Upper lobe of left lung (tissue), 6 donors: ENCODE measurements around the gene CNTLN. TPM values are rescaled to one million over a fixed set of nuclear protein-coding genes. Genes with fewer than 3 reads are reported as not detected.

Source experiments
- ATAC-seq, 2 donors: fragments of 200-7000 bp; cut with Tn5 transposase; one replicate each; pipeline ENCODE4 v1.9.1; 2022; ENCODE audit warnings: mild to moderate bottlenecking in 2 of 2, moderate library complexity in 2 of 2; ENCODE audit not compliant: low FRiP score in 2 of 2
- DNase-seq, 2 donors: peaks; one replicate each; pipeline ENCODE4 v3.0.0-alpha.2; 2019 to 2020
- H3K27ac ChIP-seq, 4 donors: fragments of 200-600 bp; sonication (generic); one replicate each; pipeline ENCODE4 v1.5.1; 2016 to 2019
- H3K27me3 ChIP-seq, 4 donors: fragments of 200-600 bp; sonication (generic); one replicate each; pipeline ENCODE4 v1.5.1; 2017 to 2019
- H3K36me3 ChIP-seq, 4 donors: fragments of 200-600 bp; sonication (generic); one replicate each; pipeline ENCODE4 v1.5.1; 2016 to 2019
- H3K4me1 ChIP-seq, 4 donors: fragments of 200-600 bp; sonication (generic); one replicate each; pipeline ENCODE4 v1.5.1; 2018 to 2019
- H3K4me3 ChIP-seq, 4 donors: fragments of 200-600 bp; sonication (generic); one replicate each; pipeline ENCODE4 v1.5.1; 2017 to 2019; ENCODE audit warnings: mild to moderate bottlenecking in 2 of 4, moderate library complexity in 1 of 4
- H3K9me3 ChIP-seq, 4 donors: fragments of 200-600 bp; sonication (generic); one replicate each; pipeline ENCODE4 v1.5.1; 2018 to 2019
- EP300 ChIP-seq, 4 donors: sonication (generic); formaldehyde crosslinking; IDR thresholded peaks; one replicate each; pipeline ENCODE4 v1.5.1; 2017; ENCODE audit warnings: antibody characterized with exemption in 4 of 4, control low read depth in 2 of 4
- POLR2A ChIP-seq, 4 donors: fragments of 450-650 bp; IDR thresholded peaks; one replicate each; pipeline ENCODE4 v1.5.1; 2016 to 2017; ENCODE audit warnings: antibody characterized with exemption in 4 of 4, mild to moderate bottlenecking in 2 of 4
- POLR2AphosphoS5 ChIP-seq, 2 donors: sonication (generic); formaldehyde crosslinking; IDR thresholded peaks; one replicate each; pipeline ENCODE4 v1.5.1; 2017; ENCODE audit warnings: antibody characterized with exemption in 2 of 2
- WGBS, 2 donors: methylation state at CpG; one replicate each; pipeline ENCODE4 v1.1.5; 2017 to 2018; 5-methylcytosine and 5-hydroxymethylcytosine counted together
- total RNA-seq, 6 donors: library from RNA; depleted of rRNA in 4 of 6; stranded (reverse); fragments of >200 nt in 4 of 6; gene quantifications; one replicate each; pipeline versions ENCODE4 v1.1.0 to v1.2.1, GENCODE V29; 2016 to 2021
- TF ChIP-seq, protein P1 (sequence below), 6 experiments: fragments of 450-650 bp in 4 of 6; fragments of 200-600 bp in 2 of 6; sonication (generic) in 2 of 6; IDR thresholded peaks; one replicate each; pipeline ENCODE4 v1.5.1; 2016 to 2019; ENCODE audit warnings: antibody characterized with exemption in 6 of 6
- donor health status: DM: no; HTN: no; CAD: no; lungs with moderate emphysema.
- donor health status: DM: no; HTN: yes; CAD: no; lungs with severe emphysema.

Gene CNTLN
- total RNA-seq, 6 donors from 2014 or later = 5.5 to 58.7 (median 8.4) TPM

DNA sequence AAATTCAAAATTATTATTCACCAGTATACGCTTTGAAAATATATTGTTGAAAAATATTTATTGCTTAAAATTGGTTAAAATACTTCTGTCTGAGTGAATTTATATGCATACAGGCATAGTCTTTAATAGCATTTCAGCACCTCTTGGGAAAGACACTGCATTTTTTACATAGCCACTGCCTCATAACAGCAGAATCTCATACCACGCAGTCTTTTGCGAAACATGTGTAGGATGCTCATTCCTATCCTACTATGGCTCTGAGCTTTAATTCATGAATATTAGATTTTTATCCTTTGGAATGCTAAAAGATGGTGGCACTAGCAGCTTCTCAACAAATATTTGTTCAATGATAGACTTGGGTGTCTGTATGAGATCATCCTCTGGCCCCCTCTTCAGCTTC, 350.1 kb downstream of the CNTLN start:
- H3K36me3 ChIP-seq = no peaks in the 10 kb centered on the region

DNA sequence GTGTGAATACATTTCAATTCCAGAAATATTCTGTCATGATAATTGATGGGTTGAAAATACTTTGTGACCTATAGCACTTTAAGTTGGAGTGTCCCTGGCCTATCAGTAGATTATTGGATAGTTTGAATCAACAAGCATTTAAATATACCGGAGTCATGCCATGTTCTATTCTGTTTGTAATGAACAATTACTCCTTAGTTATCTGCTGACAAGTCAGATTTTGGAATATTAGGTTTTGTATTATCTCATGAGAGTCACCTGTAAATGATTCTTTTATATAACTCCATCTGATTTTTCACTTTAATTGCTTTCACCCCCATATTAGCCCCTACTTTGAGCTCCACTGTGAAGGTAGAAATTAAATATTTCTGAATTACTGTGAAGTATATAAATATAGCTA, 351.6 kb downstream of the CNTLN start:
- DNase-seq (no peak), ATAC-seq (no peak)
- WGBS, 2 donors = 93% methylated on average over 1 of the region's 1 CpG
- Histone ChIP-seq H3K4me1 (no peaks in the 10 kb centered on the region), H3K4me3 (no peak overlapping the region), H3K27ac (no peak overlapping the region), H3K27me3 (no peaks in the 10 kb centered on the region), H3K9me3 (no peaks in the 10 kb centered on the region), H3K36me3 (no peaks in the 10 kb centered on the region)
- no peak for TF ChIP-seq POLR2AphosphoS5 (IDR thresholded peaks at IDR 0.05)
- TF ChIP-seq, protein P1, sequence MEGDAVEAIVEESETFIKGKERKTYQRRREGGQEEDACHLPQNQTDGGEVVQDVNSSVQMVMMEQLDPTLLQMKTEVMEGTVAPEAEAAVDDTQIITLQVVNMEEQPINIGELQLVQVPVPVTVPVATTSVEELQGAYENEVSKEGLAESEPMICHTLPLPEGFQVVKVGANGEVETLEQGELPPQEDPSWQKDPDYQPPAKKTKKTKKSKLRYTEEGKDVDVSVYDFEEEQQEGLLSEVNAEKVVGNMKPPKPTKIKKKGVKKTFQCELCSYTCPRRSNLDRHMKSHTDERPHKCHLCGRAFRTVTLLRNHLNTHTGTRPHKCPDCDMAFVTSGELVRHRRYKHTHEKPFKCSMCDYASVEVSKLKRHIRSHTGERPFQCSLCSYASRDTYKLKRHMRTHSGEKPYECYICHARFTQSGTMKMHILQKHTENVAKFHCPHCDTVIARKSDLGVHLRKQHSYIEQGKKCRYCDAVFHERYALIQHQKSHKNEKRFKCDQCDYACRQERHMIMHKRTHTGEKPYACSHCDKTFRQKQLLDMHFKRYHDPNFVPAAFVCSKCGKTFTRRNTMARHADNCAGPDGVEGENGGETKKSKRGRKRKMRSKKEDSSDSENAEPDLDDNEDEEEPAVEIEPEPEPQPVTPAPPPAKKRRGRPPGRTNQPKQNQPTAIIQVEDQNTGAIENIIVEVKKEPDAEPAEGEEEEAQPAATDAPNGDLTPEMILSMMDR (IDR thresholded peaks at IDR 0.05) = no peak
- TF ChIP-seq EP300 (IDR thresholded peaks at IDR 0.05) = no peak
- no peak for TF ChIP-seq POLR2A (IDR thresholded peaks at IDR 0.05)

More for the DNA sequence above, 350.1 kb downstream of the CNTLN start:
- WGBS, 2 donors = 96 to 98% methylated on average over 3 of the region's 3 CpGs
- ATAC-seq (no peak), DNase-seq (no peak)
- no peaks in the 10 kb centered on the region for H3K4me1 ChIP-seq
- H3K4me3 ChIP-seq = no peak overlapping the region
- H3K9me3 ChIP-seq = no peaks in the 10 kb centered on the region
- TF ChIP-seq POLR2AphosphoS5 (IDR thresholded peaks at IDR 0.05) (no peak), EP300 (IDR thresholded peaks at IDR 0.05) (no peak), POLR2A (IDR thresholded peaks at IDR 0.05) (no peak)
- TF ChIP-seq, protein P1 (IDR thresholded peaks at IDR 0.05) = no peak
- H3K27me3 ChIP-seq = no peaks in the 10 kb centered on the region
- no peak overlapping the region for H3K27ac ChIP-seq

DNA sequence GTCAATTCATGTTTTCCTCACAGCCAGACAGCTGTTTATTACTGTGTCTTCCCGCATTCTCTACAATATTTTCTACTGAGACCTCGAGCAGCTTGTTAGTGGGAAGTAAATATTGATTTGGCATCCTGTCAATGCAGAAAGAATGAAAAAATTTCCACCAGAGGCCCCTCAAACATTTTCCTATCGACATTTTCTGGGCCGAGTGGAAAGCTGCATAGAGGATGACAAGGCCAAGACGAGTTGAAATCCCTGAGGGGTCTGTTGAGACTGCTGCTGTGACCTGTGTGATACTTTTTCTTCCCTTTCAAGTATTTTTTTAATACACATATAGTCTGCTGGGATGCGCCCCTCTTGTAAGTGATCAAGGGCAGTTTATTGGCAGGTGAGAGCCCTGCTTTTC, 352.6 kb downstream of the CNTLN start:
- Histone ChIP-seq H3K4me3 (no peak overlapping the region), H3K9me3 (no peaks in the 10 kb centered on the region), H3K4me1 (no peaks in the 10 kb centered on the region), H3K27me3 (no peaks in the 10 kb centered on the region), H3K36me3 (no peaks in the 10 kb centered on the region), H3K27ac (no peak overlapping the region)
- DNase-seq (no peak), ATAC-seq (no peak)
- TF ChIP-seq, protein P1 (IDR thresholded peaks at IDR 0.05) = no peak
- TF ChIP-seq POLR2A (IDR thresholded peaks at IDR 0.05) = no peak
- no peak for TF ChIP-seq POLR2AphosphoS5 (IDR thresholded peaks at IDR 0.05)
- TF ChIP-seq EP300 (IDR thresholded peaks at IDR 0.05) = no peak
- WGBS, 2 donors = 67 to 84% methylated on average over 6 of the region's 6 CpGs

DNA sequence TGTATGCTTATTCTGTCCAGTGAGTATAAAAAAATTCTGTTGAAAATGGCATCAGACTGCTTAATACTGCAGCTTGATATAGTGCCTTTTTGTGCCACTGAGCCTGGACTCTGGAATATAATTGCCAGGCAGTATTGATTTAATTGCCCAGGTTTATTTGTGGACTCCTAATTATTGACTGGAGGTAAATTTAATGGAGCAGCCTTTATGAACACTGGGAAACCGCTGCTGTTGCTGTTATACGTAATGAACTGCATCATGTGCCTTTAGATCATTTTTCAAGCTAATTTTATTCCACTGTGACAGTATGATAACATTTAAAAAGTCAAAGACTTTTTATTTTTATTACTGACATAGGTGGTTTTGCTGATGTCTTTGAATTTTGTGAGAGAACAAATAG, 353.8 kb downstream of the CNTLN start:
- 91 to 100% methylated on average over 2 of the region's 2 CpGs for WGBS, 2 donors
- Histone ChIP-seq H3K27ac (no peak overlapping the region), H3K36me3 (no peaks in the 10 kb centered on the region), H3K4me3 (no peak overlapping the region), H3K27me3 (no peaks in the 10 kb centered on the region), H3K4me1 (no peaks in the 10 kb centered on the region), H3K9me3 (no peaks in the 10 kb centered on the region)
- DNase-seq (no peak), ATAC-seq (no peak)
- no peak for TF ChIP-seq EP300 (IDR thresholded peaks at IDR 0.05)
- TF ChIP-seq, protein P1 (IDR thresholded peaks at IDR 0.05) = no peak

DNA sequence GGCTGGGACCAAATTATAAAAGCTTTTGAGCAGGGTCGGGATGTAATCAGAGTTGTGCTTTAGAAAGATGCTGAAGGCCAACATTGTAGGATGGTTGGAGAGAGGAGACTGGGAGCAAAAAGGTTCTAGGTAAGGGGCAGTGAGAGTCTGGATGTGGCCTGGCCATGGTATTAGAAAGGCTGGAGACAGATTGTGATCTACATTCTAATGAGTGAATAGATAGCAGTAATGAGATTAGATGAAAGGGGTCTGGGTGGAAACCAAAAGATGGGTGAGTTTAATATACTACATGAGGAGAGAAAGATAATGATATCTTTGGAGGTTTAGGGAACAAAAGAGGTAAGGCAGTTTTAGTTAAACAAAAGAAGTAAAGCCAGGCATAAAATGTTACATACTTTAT, 355.3 kb downstream of the CNTLN start:
- Histone ChIP-seq H3K36me3 (no peaks in the 10 kb centered on the region), H3K9me3 (no peaks in the 10 kb centered on the region), H3K4me3 (no peak overlapping the region), H3K4me1 (no peaks in the 10 kb centered on the region), H3K27ac (no peak overlapping the region), H3K27me3 (no peaks in the 10 kb centered on the region)
- ATAC-seq (no peak), DNase-seq (no peak)
- WGBS, 2 donors = 88 to 91% methylated on average over 1 of the region's 1 CpG
- TF ChIP-seq, protein P1 (IDR thresholded peaks at IDR 0.05) = no peak
- TF ChIP-seq POLR2A (IDR thresholded peaks at IDR 0.05) = no peak
- no peak for TF ChIP-seq POLR2AphosphoS5 (IDR thresholded peaks at IDR 0.05)
- no peak for TF ChIP-seq EP300 (IDR thresholded peaks at IDR 0.05)
